IPS DF 19.7 (cell line): ENCODE results near the gene CA5B.
"Not testable (repeated sequence)": the region's sequence is repeated elsewhere in the genome, so short reads cannot be mapped to it uniquely, and the experiment has no call there.

Experiments
- DNase-seq: peaks from one replicate; pipeline ENCODE4 v3.0.0-alpha.2; 2013; ENCODE audit warnings: low read depth, low spot score

CA5B gene

DNA sequence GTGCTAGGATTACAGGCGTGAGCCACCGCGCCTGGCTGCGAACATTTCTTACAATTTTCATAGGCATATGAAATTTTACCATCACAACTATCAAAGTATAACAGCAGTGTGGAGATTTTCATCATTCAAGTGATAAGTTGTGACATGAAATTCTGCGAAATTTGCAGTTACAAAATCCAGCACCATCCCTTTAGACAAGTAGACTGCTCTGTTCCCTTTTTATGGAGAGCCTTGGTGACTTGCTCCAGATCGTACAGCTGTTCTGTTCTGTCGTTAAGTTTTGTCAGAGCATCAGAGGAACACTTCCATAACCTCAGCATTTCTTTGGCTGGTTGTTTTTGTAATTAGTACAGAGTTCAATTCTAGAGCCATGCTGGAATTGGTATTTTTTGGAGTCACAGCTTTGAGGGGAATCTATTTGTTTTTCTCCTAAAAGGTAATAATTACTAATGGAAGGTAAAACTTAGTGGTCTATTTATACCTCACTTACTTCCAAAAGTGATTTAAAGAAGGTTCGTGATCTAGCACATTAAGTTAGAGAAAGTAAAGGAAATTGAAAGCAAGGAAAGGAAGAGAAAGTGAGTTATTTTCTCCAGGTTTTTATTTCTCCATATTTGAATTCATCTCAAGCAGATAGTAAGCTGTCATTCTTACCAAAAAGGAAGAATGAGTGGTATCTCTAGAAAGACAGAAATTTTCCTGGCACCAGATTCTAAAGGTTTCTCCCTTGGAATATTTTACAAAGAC, 74.3 kb downstream of the CA5B start:
- DNase-seq, result no peak

DNA sequence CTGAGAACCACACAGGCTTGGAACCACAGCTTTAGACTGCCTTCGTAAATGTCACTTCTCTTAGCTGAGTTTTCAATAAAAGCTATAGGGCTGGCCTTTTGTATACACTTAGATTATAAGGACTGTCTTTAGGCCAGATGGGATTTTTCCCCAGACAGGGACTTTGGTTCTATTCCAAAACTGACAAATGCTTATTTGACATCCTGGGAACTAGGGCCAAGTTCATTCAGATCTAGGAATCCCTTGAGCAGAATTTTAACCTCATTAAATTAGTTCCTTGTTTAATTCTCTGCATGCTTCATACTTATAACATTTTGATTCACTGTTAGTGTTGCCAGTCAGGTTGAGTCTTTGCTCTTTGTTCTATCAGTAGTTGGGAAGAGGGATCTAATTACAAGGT, 75.3 kb downstream of the CA5B start:
- DNase-seq, result no peak

DNA sequence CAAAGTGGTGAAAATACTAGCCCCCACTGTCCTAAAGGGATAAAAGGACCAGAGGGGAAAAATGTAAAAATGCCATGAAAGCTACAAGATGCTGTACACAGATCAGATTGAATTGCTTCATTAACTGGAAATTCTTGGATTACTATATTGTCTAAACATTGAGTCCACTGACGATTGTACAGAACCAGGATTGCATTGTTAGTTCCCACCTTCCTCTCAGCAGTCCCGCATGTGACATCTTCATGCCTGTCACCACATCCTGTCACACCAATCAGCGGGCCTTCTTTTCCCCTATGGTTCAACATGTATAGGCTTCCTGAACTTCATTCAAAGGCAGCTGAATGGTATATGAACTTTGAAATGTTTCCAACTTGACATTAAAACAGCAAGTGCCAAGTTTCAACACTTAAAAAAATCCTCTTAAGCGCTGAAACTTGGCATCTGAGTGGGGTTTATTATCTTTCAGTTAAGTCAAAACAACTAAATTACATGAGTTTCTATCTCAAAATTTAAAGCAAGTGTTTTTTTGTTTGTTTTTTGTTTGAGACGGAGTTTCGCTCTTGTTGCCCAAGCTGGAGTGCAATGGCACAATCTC, 76.8 kb downstream of the CA5B start:
- no peak for DNase-seq

DNA sequence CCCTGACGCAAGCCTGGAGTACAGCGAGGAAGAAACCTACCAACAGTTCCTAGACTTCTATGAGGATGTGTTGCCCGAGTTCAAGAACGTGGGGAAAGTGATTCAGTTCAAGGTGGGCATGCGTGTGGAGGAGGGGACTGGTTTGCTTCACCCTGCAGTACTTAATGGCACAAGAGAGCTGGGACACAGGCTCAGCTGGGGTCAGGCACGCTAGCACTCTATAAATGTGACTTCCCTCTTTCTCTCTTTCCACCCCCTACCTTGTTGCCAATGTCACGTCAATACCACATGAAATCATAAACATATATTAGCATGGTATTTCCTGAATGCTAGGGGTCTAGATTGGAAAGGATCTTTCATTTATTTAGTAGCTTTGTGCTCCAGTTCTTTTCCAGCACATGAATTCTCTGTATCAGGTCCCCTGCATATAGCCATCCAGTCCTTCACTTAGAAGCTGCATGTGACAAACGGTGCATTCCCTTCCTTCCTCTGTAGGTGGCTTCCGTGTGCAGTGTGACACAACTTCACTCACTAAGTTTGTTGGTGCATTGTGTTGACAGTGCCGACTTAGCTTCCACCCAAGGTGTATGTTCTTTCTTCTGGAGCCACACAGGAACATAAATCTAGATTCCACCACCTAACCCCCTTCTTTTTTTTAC, 77.8 kb downstream of the CA5B start:
- peak; percentile 23 for DNase-seq

DNA sequence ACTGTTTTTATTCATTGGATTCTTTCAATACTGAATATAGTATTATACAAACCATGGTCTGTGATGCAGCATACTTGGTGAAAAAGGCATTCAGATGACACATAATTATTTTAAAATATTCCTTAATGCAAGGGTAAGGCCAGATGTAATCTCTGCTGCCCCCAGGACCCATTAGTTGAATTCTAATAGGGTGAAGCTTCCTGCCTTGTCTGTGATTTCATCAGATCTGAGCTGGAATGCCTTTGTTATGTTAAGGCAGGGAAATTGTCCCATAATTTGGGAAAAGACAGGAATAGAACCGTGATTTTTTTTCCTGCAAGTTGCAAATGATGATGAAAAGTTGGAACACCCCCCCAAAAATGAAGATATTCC, 78.4 kb downstream of the CA5B start:
- no peak for DNase-seq

DNA sequence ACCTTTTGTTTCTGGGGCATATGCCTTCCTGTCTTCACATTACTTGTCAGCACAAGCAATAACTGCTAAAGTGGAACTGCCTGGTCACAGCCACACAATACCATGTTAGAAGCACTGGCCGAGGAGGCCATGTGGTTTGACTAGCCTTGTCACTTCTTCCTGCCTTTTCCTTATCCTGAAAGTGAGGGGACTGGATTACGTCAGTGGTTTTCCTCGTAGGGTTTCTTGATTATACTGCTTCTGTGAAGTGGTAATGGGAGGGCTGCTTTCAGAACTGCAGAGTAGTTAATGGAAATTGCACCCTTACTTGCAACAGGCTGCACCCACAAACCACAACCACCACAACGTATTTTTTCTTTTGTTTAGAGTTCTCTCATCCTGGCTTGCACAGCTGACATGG, 78.8 kb downstream of the CA5B start:
- DNase-seq, result no peak

DNA sequence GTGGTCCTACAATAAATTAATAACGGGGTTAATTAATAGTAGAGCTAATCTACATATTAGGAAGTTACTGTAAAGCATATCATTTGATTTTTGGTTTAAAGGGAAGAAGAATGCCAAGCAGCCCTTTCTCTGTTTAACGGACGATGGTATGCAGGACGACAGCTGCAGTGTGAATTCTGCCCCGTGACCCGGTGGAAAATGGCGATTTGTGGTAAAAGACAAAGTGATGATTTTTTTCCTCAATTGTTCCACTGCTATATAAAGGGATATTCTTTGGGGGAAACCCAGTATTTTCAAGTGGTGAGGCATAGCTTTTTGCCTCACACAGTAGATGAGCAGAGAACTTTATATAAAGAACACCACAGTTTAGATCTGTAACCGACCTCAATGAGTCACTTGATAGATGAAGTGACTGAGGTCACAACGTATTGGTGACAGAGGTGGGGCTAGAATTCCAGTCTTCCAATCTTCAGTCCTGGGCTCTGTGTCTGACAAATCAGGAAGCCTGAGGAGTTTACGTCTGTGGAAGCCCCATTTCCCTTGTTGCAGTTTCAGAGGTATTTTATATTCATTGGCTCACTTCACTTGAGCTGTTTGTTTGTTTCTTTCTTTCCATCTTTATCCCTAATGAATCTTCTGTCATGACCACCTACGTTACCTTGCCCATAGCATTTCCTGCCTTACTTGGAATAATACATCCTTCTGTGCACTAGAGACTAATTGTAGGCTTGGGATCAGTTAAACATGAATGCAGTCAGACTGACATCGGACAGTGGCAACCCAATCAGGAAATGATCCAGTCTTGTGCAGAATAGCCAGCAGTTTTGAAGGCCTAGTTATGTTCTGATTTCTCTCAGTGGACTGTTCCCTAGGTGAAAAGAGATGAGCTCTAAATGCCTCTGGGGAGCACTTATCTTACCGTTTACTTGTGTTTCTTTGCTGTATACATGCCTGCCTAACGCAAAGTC, 82.3 kb downstream of the CA5B start:
- DNase-seq, result no peak

DNA sequence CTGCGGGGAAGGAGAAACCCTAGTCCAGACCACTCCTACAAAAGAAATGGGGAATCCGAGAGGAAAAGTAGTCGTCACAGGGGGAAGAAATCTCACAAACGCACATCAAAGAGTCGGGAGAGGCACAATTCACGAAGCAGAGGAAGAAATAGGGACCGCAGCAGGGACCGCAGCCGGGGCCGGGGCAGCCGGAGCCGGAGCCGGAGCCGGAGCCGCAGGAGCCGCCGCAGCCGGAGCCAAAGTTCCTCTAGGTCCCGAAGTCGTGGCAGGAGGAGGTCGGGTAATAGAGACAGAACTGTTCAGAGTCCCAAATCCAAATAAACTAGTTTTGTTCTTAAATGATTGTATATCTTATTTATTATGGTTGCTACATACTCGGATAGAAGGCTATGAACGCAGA, 84.9 kb downstream of the CA5B start:
- no peak for DNase-seq

DNA sequence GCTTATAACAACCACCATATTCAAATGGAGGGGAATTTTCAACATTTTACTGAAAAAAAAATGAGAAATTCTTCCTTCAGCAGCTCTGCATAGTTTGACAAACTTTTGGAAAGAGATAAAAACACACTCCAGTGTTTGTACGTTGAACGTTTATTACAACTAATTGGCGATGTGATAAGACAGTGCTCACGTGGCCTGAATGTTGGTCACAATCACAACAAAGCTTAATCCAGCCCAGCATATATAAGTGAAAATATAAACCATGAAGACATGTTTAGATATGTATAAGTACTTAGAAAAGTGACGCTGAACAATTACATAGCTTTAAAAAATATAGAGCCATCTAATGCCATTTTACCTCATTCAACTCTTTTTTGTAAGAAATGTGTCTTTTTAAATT, 87.9 kb downstream of the CA5B start:
- DNase-seq, result no peak

DNA sequence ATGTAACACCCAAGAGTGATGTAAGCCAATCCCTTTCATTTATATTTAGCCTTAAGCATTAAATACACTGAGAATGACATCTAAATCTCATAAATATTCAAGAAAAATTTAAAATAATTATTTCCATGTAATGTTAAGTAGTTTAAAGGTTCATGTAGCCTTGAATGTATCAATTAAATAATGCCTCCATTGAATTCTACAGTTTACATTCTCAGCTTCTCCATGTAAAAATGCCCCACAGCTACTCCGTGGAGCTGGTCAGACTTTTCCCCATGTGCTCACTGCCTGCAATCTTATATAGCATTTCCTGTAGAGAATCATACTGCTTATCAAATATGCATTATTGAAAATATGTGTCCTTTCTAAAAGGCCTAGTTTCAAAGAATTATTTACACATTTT, 91.1 kb downstream of the CA5B start:
- no peak for DNase-seq

DNA sequence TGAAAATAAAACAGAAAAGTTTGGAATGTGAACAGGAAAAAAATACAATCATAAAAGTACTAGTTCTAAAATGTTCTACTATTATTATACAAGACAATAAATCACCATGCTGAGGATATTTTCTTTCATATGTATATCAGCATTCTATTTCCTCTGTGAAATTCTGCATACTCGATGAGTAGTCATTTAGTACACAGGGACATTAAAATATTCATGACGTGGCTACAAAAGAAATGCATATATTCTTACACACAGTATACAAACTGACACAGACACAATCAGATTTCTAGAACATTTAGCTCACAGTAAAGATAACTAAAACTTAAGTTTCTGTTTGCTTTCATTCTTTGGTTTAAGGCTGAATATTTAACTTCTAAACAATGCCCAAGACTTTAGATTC, 93.3 kb downstream of the CA5B start:
- not testable (repeated sequence) for DNase-seq

DNA sequence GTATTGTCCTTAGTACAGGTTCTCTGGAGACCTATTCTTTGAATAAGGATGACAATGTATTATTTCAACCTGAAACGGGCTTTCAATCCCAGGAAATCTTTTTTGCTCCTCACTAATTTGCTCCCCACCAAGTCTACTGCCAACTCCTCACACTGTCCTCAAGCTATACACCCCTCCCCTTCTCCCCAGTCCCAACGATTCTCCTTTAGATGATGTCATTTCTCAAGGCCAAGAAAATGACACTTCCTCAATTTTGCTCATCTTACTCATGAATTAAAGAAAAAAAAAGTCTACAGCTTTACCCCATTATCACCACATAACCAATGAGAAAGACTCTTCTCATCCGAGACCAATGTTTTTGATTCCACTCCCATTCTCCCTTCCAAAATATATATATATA, 96.0 kb downstream of the CA5B start:
- no peak for DNase-seq

DNA sequence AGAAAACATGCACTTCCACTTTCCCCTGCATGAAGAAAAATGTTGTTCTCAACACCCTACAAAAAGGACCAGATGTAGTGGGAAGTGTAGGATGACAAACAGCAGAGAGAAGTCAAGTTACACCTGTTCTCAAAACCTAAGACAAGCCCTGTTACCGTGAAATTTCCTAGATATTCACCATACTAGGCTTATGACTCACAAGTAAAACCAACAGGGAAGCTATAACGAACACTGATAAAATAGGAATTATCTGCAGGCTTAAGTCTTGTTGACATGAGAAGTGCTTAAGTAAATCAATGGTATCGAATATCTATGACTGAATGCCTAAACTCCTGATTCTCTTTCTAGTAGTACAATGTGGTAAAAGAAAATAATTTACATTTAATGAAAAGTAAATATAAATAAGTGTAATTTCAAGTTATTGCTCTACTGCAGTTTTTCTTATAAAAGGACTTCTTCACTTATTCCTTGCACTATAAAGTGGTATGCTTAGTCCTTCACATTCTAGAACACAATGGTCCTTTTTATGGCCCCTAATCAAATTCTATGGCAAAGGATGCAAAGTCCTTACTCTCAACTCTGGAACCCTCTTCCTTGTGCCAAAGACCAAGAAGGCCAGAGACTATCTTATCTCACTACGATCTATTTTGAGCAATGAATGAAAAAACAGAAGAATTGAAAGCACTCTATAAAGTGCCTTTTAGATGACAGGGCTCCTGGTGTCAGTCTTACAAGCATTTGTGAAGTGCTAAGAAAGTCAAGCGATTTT, 96.9 kb downstream of the CA5B start:
- no peak for DNase-seq
